ENCODE data around the gene FBXW8.

FBXW8 gene

GRCh38 chr12:116887244-116887643 lies 23.5 kb upstream of the FBXW8 start:
- DNase-seq, result no peak

- DNase-seq, result no peak
Measured at GRCh38 chr12:116887897-116888296, 22.9 kb upstream of the FBXW8 start.

- no peak for DNase-seq
Measured at GRCh38 chr12:116890330-116890729, 20.4 kb upstream of the FBXW8 start.

- no peak for DNase-seq
Measured at GRCh38 chr12:116891019-116891418, 19.7 kb upstream of the FBXW8 start.

GRCh38 chr12:116892349-116893140 lies 18.2 kb upstream of the FBXW8 start:
- DNase-seq, result no peak

GRCh38 chr12:116894913-116895312 lies 15.8 kb upstream of the FBXW8 start:
- no peak for DNase-seq

GRCh38 chr12:116896411-116896924 lies 14.3 kb upstream of the FBXW8 start:
- no peak for DNase-seq

GRCh38 chr12:116897476-116897875 lies 13.3 kb upstream of the FBXW8 start:
- no peak for DNase-seq

- DNase-seq, result no peak
Measured at GRCh38 chr12:116898669-116899068, 12.1 kb upstream of the FBXW8 start.

- DNase-seq, result no peak
Measured at GRCh38 chr12:116901612-116902011, 9.1 kb upstream of the FBXW8 start.

GRCh38 chr12:116903818-116904217 lies 6.9 kb upstream of the FBXW8 start:
- no peak for DNase-seq

- no peak for DNase-seq
Measured at GRCh38 chr12:116906285-116906684, 4.5 kb upstream of the FBXW8 start.

GRCh38 chr12:116910280-116910644 lies 488 bp upstream of the FBXW8 start:
- DNase-seq, result no peak

- no peak for DNase-seq
Measured at GRCh38 chr12:116915326-116915725, 4.6 kb downstream of the FBXW8 start.

GRCh38 chr12:116916122-116916521 lies 5.4 kb downstream of the FBXW8 start:
- DNase-seq, result no peak

- DNase-seq, result peak; percentile 37
Measured at GRCh38 chr12:116916714-116917114, 6.0 kb downstream of the FBXW8 start.

- DNase-seq, result no peak
Measured at GRCh38 chr12:116918464-116918863, 7.7 kb downstream of the FBXW8 start.

GRCh38 chr12:116919247-116919661 lies 8.5 kb downstream of the FBXW8 start:
- no peak for DNase-seq

- DNase-seq, result no peak
Measured at GRCh38 chr12:116919706-116920485, 9.1 kb downstream of the FBXW8 start.

GRCh38 chr12:116920939-116921338 lies 10.2 kb downstream of the FBXW8 start:
- DNase-seq, result no peak

GRCh38 chr12:116922194-116922897 lies 11.6 kb downstream of the FBXW8 start:
- DNase-seq, result no peak

- DNase-seq, result peak; percentile 18
Measured at GRCh38 chr12:116924558-116925453, 14.1 kb downstream of the FBXW8 start.

Data from activated naive CD4-positive, alpha-beta T cell treated with anti-CD3 and anti-CD28 coated beads, Interleukin-2, amount 50 U/mL, for 16 hours (primary cell).